Brain microvascular endothelial cell (primary cell): ENCODE results near the gene TUBB6.

Source experiments
- DNase-seq: peaks from one replicate; pipeline ENCODE4 v3.0.0-alpha.2; 2020
- H3K27ac ChIP-seq: fragments of 250-450 bp; sonication (Bioruptor Pico); 2 replicates; pipeline ENCODE4 v1.5.1; 2020; ENCODE audit warnings: mild to moderate bottlenecking, moderate library complexity
- H3K27me3 ChIP-seq: fragments of 250-450 bp; sonication (Bioruptor Pico); replicated peaks from 2 replicates; pipeline ENCODE4 v1.5.1; 2020; ENCODE audit warnings: mild to moderate bottlenecking
- H3K36me3 ChIP-seq: fragments of 250-450 bp; sonication (Bioruptor Pico); replicated peaks from 2 replicates; pipeline ENCODE4 v1.5.1; 2020; ENCODE audit warnings: mild to moderate bottlenecking
- H3K4me3 ChIP-seq: 2 replicates; pipeline ENCODE4 v1.5.1; 2011; ENCODE audit warnings: low read depth, mild to moderate bottlenecking, control low read depth, low read length, moderate library complexity
- in situ Hi-C: cut with HindIII; loops from 2 replicates; pipeline ENCODE4 v1.10.0; 2017; ENCODE audit warnings: low sequenced_read_pairs, low pct_ligation_motif_present
- TF ChIP-seq, protein P1 (sequence below): IDR thresholded peaks from 2 replicates; pipeline ENCODE4 v1.5.1; 2011; ENCODE audit warnings: low read depth, mild to moderate bottlenecking, moderate library complexity, low read length, control low read depth, inconsistent platforms; ENCODE audit errors: missing control alignments

TUBB6 gene

DNA sequence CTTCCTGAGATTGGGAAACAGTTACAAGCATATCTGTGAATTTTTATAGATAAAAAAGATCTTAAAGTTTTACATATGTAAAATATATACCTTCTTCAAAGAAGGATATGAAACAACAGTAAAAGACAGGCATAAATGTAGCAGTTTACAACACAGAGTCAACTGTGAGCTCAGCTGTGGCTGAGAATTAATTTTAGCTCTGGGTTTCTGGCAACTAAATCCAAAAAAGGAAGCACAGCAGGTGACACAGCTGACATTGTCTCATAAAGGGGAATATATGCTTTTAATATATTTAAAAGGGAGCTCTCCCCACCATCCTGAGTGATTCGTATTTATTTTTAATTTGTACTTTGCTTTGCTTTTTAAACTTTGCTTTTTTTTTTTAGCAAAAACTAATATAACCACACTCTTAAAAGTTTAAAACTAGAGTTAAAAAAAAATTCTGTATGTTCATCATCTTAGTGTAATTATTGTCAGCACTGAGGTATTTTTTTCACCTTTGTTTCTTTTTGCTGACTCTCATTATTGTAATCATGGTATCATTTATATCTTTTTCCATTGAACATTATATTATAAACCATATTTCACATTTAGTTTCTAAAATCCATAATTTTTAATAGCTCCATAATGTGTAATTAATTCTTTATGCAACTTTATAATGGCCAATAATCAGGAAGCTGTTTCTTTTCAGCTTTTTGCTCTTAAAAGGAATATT lies 6.7 kb downstream of the TUBB6 start:
- Histone ChIP-seq H3K36me3 (peaks cover 90% of the 10 kb centered on the region), H3K27me3 (no peaks in the 10 kb centered on the region), H3K4me3 (no peak overlapping the region), H3K27ac (no peak overlapping the region)
- in situ Hi-C loops: no loop called here
- no peak for DNase-seq
- TF ChIP-seq, protein P1, sequence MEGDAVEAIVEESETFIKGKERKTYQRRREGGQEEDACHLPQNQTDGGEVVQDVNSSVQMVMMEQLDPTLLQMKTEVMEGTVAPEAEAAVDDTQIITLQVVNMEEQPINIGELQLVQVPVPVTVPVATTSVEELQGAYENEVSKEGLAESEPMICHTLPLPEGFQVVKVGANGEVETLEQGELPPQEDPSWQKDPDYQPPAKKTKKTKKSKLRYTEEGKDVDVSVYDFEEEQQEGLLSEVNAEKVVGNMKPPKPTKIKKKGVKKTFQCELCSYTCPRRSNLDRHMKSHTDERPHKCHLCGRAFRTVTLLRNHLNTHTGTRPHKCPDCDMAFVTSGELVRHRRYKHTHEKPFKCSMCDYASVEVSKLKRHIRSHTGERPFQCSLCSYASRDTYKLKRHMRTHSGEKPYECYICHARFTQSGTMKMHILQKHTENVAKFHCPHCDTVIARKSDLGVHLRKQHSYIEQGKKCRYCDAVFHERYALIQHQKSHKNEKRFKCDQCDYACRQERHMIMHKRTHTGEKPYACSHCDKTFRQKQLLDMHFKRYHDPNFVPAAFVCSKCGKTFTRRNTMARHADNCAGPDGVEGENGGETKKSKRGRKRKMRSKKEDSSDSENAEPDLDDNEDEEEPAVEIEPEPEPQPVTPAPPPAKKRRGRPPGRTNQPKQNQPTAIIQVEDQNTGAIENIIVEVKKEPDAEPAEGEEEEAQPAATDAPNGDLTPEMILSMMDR: no peak

DNA sequence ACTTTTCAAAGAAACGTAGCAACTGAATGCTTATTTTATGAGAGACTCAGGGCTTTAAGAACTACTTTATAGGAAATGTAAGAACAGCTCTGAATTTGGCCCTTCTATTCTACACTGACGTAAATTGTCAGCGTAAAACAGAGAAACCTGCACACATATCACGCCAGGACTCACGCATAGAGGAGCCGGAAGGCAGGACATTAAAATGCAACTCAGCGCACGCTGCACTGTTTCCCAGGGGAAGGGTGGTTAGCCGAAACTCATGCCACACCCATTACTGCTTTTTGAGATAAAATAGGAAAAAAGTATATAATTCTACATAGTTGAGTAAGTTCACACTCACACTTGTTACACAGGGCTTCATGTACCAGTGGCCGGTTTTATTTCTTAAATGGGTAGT lies 7.4 kb downstream of the TUBB6 start:
- in situ Hi-C loops: no loop called here
- peaks cover 89% of the 10 kb centered on the region for H3K36me3 ChIP-seq
- TF ChIP-seq, protein P1: no peak
- no peak for DNase-seq
- H3K27me3 ChIP-seq: no peaks in the 10 kb centered on the region
- no peak overlapping the region for H3K27ac ChIP-seq
- H3K4me3 ChIP-seq: no peak overlapping the region

DNA sequence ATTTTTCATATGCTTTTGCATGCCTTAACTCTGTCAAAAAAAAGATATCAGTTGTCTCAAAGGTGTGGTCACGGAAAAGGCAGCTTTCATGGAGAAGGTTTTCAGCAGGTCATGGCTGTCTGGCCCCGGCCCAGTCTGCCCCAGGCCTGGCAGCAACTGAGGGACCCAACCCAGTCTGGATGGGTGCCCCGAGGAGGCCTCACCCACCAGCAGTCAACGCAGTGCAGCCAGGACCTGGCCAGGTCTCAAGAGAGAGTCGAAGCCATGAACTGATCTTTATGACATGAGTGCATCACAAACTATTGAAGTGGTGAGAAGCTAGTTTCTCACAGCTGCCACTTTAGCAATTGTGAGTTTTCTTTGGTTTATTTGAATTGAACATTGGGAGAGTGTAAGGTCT lies 7.9 kb downstream of the TUBB6 start:
- Histone ChIP-seq H3K27ac (peak overlapping the region; percentile 11), H3K4me3 (no peak overlapping the region), H3K36me3 (peaks cover 89% of the 10 kb centered on the region), H3K27me3 (no peaks in the 10 kb centered on the region)
- TF ChIP-seq, protein P1: no peak
- DNase-seq: no peak
- in situ Hi-C loops: no loop called here

DNA sequence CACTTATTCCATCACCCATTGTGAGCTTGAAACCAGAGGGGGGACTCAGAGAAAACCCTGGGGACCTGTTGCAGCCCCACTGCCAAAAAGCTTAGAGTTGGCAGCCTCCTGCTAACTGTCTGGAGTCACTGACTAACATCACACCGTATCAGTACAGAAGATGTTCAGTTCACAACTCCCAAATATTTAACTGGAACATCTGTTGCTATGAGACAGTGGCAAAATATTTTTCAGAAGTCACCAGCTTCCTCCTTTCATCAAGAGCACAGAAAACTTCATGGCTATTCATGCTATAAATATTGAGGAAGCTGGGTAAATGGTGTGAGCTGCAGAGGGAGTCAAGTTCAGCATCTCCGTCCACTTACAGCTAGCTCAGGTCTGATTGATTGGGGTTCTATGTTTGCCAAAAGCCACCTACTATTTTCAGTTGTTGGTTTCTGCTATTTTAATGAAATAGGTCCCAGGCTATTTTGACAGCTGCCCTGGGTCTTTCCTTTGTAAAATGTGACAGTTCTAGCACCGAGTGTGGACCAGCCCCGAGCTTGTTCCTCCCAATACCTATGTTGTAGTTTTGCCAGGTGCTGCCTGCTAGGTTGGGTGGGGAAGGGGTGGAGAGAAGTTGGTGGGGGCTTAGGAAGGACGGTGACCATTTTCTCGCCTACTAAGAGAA lies 9.8 kb downstream of the TUBB6 start:
- H3K27me3 ChIP-seq: no peaks in the 10 kb centered on the region
- H3K27ac ChIP-seq: peak overlapping the region; percentile 51
- peaks cover 86% of the 10 kb centered on the region for H3K36me3 ChIP-seq
- peak; percentile 52 for DNase-seq
- in situ Hi-C loops: no loop called here
- H3K4me3 ChIP-seq: no peak overlapping the region
- TF ChIP-seq, protein P1: no peak

DNA sequence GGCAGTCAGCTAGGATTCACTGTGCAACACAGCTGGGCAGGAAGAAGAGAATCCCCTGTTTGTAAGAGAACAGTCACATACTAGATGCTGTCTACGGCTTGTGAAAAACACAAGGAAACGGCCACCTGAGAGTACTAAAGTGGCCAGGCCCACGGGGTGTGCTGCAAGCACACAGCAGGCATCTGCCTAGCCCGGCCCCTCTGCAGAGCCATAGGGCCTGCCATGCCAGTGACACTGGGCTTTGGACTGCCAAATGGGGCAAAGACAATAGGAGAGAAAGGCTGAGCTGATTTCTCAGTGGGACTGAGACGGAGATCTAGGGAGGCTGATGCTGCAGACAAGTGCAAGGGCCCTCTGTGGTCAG lies 10.3 kb downstream of the TUBB6 start:
- peaks cover 87% of the 10 kb centered on the region for H3K36me3 ChIP-seq
- in situ Hi-C loops: no loop called here

More for the DNA sequence above, 10.3 kb downstream of the TUBB6 start:
- no peak for DNase-seq
- Histone ChIP-seq H3K27me3 (no peaks in the 10 kb centered on the region), H3K27ac (peak overlapping the region; percentile 51), H3K4me3 (no peak overlapping the region)
- TF ChIP-seq, protein P1: no peak
